Osteoblast (primary cell): ENCODE results near the gene FLT3. TPM values are rescaled to one million over a fixed set of nuclear protein-coding genes. Genes with fewer than 3 reads are reported as not detected.

Experiments used
- DNase-seq: peaks from one replicate; pipeline ENCODE4 v3.0.0; 2011; ENCODE audit warnings: low spot score, mixed read lengths; ENCODE audit not compliant: insufficient read length; ENCODE audit errors: missing footprints
- H2AFZ ChIP-seq: 2 replicates; pipeline ENCODE4 v1.6.0; 2011; ENCODE audit warnings: mild to moderate bottlenecking, low read length
- H3K27ac ChIP-seq: 2 replicates; pipeline ENCODE4 v1.5.1; 2011; ENCODE audit warnings: mild to moderate bottlenecking, low read depth, low read length, moderate library complexity
- H3K27me3 ChIP-seq: 2 replicates; pipeline ENCODE4 v1.6.0; 2012; ENCODE audit warnings: mild to moderate bottlenecking, control low read depth, inconsistent platforms, low read length, moderate library complexity; ENCODE audit not compliant: insufficient read depth
- H3K36me3 ChIP-seq: 2 replicates; pipeline ENCODE4 v1.5.1; 2011; ENCODE audit warnings: mild to moderate bottlenecking, low read length, control low read depth, moderate library complexity; ENCODE audit not compliant: insufficient read depth
- H3K4me1 ChIP-seq: 2 replicates; pipeline ENCODE4 v1.5.1; 2011; ENCODE audit warnings: mild to moderate bottlenecking, low read length, control low read depth, moderate library complexity; ENCODE audit not compliant: insufficient read depth
- H3K4me2 ChIP-seq: 2 replicates; pipeline ENCODE4 v1.6.0; 2011; ENCODE audit warnings: mild to moderate bottlenecking, low read length; ENCODE audit not compliant: insufficient read depth
- H3K4me3 ChIP-seq: fragments of 200-600 bp; sonication (generic); 3 replicates; pipeline ENCODE4 v1.5.1; 2012; ENCODE audit warnings: mild to moderate bottlenecking, low read length, inconsistent platforms; ENCODE audit not compliant: insufficient read depth
- H3K79me2 ChIP-seq: 2 replicates; pipeline ENCODE4 v1.6.0; 2012; ENCODE audit warnings: mild to moderate bottlenecking, low read length, control low read depth, inconsistent platforms; ENCODE audit not compliant: insufficient read depth
- H3K9me3 ChIP-seq: 2 replicates; pipeline ENCODE4 v1.5.1; 2011; ENCODE audit warnings: low read depth, low read length, control low read depth
- H4K20me1 ChIP-seq: 2 replicates; pipeline ENCODE4 v1.6.0; 2012; ENCODE audit warnings: mild to moderate bottlenecking, low read length, control low read depth; ENCODE audit not compliant: insufficient read depth
- CTCF ChIP-seq: IDR thresholded peaks from 2 replicates; pipeline ENCODE4 v1.5.1; 2011; ENCODE audit warnings: mild to moderate bottlenecking, low read depth, low read length, moderate library complexity; ENCODE audit errors: extremely low read depth
- total RNA-seq: library from RNA; depleted of rRNA; stranded (reverse); fragments of >200 nt; gene quantifications from 2 replicates; pipeline ENCODE4 v1.2.3, GENCODE V29; 2012

FLT3 gene
- total RNA-seq, 1 donor: not detected

GRCh38 chr13:27979001-27979643, 121.3 kb downstream of the FLT3 start:
- no peaks in the 10 kb centered on the region for H3K36me3 ChIP-seq
- peaks cover 3% of the 10 kb centered on the region for H4K20me1 ChIP-seq
- H3K27me3 ChIP-seq: peaks cover 87% of the 10 kb centered on the region
- no peaks in the 10 kb centered on the region for H3K4me1 ChIP-seq
- no peak overlapping the region for H3K4me3 ChIP-seq
- no peaks in the 10 kb centered on the region for H3K9me3 ChIP-seq
- no peaks in the 10 kb centered on the region for H3K79me2 ChIP-seq
- no peak overlapping the region for H3K27ac ChIP-seq
- TF ChIP-seq CTCF: no peak
- no peak overlapping the region for H2AFZ ChIP-seq
- H3K4me2 ChIP-seq: no peak overlapping the region
- DNase-seq: peak; percentile 59

- Histone ChIP-seq H3K36me3 (no peaks in the 10 kb centered on the region), H3K4me3 (no peak overlapping the region), H2AFZ (no peak overlapping the region), H3K9me3 (no peaks in the 10 kb centered on the region), H3K27ac (no peak overlapping the region), H3K4me1 (no peaks in the 10 kb centered on the region), H3K4me2 (no peak overlapping the region), H3K27me3 (peaks cover 94% of the 10 kb centered on the region), H3K79me2 (no peaks in the 10 kb centered on the region), H4K20me1 (peaks cover 3% of the 10 kb centered on the region)
- no peak for TF ChIP-seq CTCF
- DNase-seq: peak; percentile 66
These were observed 121.9 kb downstream of the FLT3 start for GRCh38 chr13:27978301-27978968.

- no peak overlapping the region for H3K27ac ChIP-seq
- DNase-seq: peak; percentile 70
- H3K4me2 ChIP-seq: no peak overlapping the region
- H3K79me2 ChIP-seq: no peaks in the 10 kb centered on the region
- no peak overlapping the region for H3K4me3 ChIP-seq
- H4K20me1 ChIP-seq: peaks cover 3% of the 10 kb centered on the region
- H2AFZ ChIP-seq: no peak overlapping the region
- H3K36me3 ChIP-seq: no peaks in the 10 kb centered on the region
- TF ChIP-seq CTCF: no peak
- no peaks in the 10 kb centered on the region for H3K9me3 ChIP-seq
- no peaks in the 10 kb centered on the region for H3K4me1 ChIP-seq
- peaks cover 97% of the 10 kb centered on the region for H3K27me3 ChIP-seq
These were observed 122.7 kb downstream of the FLT3 start for GRCh38 chr13:27977476-27978300.
